SK-N-SH treated with all-trans-retinoic acid at 6 μM for 48 hours (cell line): ENCODE measurements around the gene ARL2.

ENCODE experiments used
- ATAC-seq: fragments of 200-7000 bp; cut with Tn5 transposase; 3 replicates; pipeline ENCODE4 v1.9.1; 2020; ENCODE audit warnings: mild to moderate bottlenecking, moderate library complexity
- ARNTL ChIP-seq: fragments of 450-650 bp; formaldehyde crosslinking; IDR thresholded peaks from 2 replicates; pipeline ENCODE4 v1.5.0; 2020; ENCODE audit warnings: low read depth, mild to moderate bottlenecking, moderate library complexity, borderline replicate concordance
- BACH2 ChIP-seq: fragments of 250-450 bp; sonication (Bioruptor Pico); IDR thresholded peaks from 2 replicates; pipeline ENCODE4 v1.9.0; 2021; ENCODE audit warnings: mild to moderate bottlenecking, borderline replicate concordance
- GLIS3 ChIP-seq: fragments of 250-450 bp; sonication (Bioruptor Pico); IDR thresholded peaks from 2 replicates; pipeline ENCODE4 v1.5.0; 2020; ENCODE audit warnings: mild to moderate bottlenecking, moderate library complexity
- ISL1 ChIP-seq: fragments of 250-450 bp; sonication (Bioruptor Pico); IDR thresholded peaks from 2 replicates; pipeline ENCODE4 v2.1.2; 2022; ENCODE audit warnings: mild to moderate bottlenecking, moderate library complexity
- OSR1 ChIP-seq: fragments of 250-450 bp; sonication (Bioruptor Pico); IDR thresholded peaks from 2 replicates; pipeline ENCODE4 v1.8.0; 2022; ENCODE audit warnings: moderate library complexity, mild to moderate bottlenecking, inconsistent platforms
- PPARA ChIP-seq: fragments of 250-450 bp; sonication (Bioruptor Pico); IDR thresholded peaks from 2 replicates; pipeline ENCODE4 v1.5.0; 2020; ENCODE audit warnings: mild to moderate bottlenecking, borderline replicate concordance
- RARB ChIP-seq: fragments of 250-450 bp; sonication (Bioruptor Pico); IDR thresholded peaks from 2 replicates; pipeline ENCODE4 v1.8.0; 2021; ENCODE audit warnings: mild to moderate bottlenecking, moderate library complexity
- SNAI2 ChIP-seq: fragments of 250-450 bp; sonication (Bioruptor Pico); IDR thresholded peaks from 2 replicates; pipeline ENCODE4 v1.5.0; 2020; ENCODE audit warnings: mild to moderate bottlenecking, moderate library complexity
- TCF4 ChIP-seq: fragments of 250-450 bp; sonication (Bioruptor Pico); IDR thresholded peaks from 2 replicates; pipeline ENCODE4 v1.8.0; 2021; ENCODE audit warnings: mild to moderate bottlenecking, moderate library complexity, borderline replicate concordance
- TOX ChIP-seq: fragments of 250-450 bp; sonication (Bioruptor Pico); IDR thresholded peaks from 2 replicates; pipeline ENCODE4 v1.8.0; 2021; ENCODE audit warnings: mild to moderate bottlenecking, moderate library complexity, borderline replicate concordance
- ZC3H10 ChIP-seq: fragments of 250-450 bp; sonication (Bioruptor Pico); IDR thresholded peaks from 2 replicates; pipeline ENCODE4 v1.5.1; 2021; ENCODE audit warnings: mild to moderate bottlenecking, moderate library complexity
- ZFP3 ChIP-seq: fragments of 250-450 bp; sonication (Bioruptor Pico); IDR thresholded peaks from 2 replicates; pipeline ENCODE4 v1.5.0; 2020; ENCODE audit warnings: mild to moderate bottlenecking, moderate library complexity
- ZFP30 ChIP-seq: fragments of 450-650 bp; formaldehyde crosslinking; IDR thresholded peaks from 2 replicates; pipeline ENCODE4 v1.5.0; 2022; ENCODE audit warnings: mild to moderate bottlenecking, moderate library complexity
- ZNF565 ChIP-seq: fragments of 450-650 bp; formaldehyde crosslinking; conservative IDR thresholded peaks from 2 replicates; pipeline ENCODE4 v1.5.0; 2020; ENCODE audit warnings: low read depth, mild to moderate bottlenecking, moderate library complexity
- ZNF70 ChIP-seq: fragments of 450-650 bp; formaldehyde crosslinking; IDR thresholded peaks from 2 replicates; pipeline ENCODE4 v1.5.0; 2020; ENCODE audit warnings: mild to moderate bottlenecking, moderate library complexity
- ZNF8 ChIP-seq: fragments of 450-650 bp; formaldehyde crosslinking; IDR thresholded peaks from 2 replicates; pipeline ENCODE4 v1.5.0; 2020; ENCODE audit warnings: mild to moderate bottlenecking, moderate library complexity
- TF ChIP-seq, protein P1 (sequence below): fragments of 250-450 bp; sonication (Bioruptor Pico); IDR thresholded peaks from 2 replicates; pipeline ENCODE4 v1.8.0; 2020; ENCODE audit warnings: mild to moderate bottlenecking, moderate library complexity, borderline replicate concordance
- TF ChIP-seq, protein P2 (sequence below): fragments of 250-450 bp; sonication (Bioruptor Pico); IDR thresholded peaks from 2 replicates; pipeline ENCODE4 v1.5.0; 2020; ENCODE audit warnings: mild to moderate bottlenecking, moderate library complexity
- TF ChIP-seq, protein P3 (sequence below): fragments of 250-450 bp; sonication (Bioruptor Pico); IDR thresholded peaks from 2 replicates; pipeline ENCODE4 v1.5.1; 2020; ENCODE audit warnings: low read depth, mild to moderate bottlenecking, moderate library complexity
- TF ChIP-seq, protein P4 (sequence below): fragments of 250-450 bp; sonication (Bioruptor Pico); IDR thresholded peaks from 2 replicates; pipeline ENCODE4 v1.8.0; 2021; ENCODE audit warnings: low read depth, mild to moderate bottlenecking, moderate library complexity, borderline replicate concordance
- TF ChIP-seq, protein P5 (sequence below): fragments of 250-450 bp; sonication (Bioruptor Pico); IDR thresholded peaks from 2 replicates; pipeline ENCODE4 v1.5.1; 2021; ENCODE audit warnings: mild to moderate bottlenecking, moderate library complexity

ARL2 gene

DNA sequence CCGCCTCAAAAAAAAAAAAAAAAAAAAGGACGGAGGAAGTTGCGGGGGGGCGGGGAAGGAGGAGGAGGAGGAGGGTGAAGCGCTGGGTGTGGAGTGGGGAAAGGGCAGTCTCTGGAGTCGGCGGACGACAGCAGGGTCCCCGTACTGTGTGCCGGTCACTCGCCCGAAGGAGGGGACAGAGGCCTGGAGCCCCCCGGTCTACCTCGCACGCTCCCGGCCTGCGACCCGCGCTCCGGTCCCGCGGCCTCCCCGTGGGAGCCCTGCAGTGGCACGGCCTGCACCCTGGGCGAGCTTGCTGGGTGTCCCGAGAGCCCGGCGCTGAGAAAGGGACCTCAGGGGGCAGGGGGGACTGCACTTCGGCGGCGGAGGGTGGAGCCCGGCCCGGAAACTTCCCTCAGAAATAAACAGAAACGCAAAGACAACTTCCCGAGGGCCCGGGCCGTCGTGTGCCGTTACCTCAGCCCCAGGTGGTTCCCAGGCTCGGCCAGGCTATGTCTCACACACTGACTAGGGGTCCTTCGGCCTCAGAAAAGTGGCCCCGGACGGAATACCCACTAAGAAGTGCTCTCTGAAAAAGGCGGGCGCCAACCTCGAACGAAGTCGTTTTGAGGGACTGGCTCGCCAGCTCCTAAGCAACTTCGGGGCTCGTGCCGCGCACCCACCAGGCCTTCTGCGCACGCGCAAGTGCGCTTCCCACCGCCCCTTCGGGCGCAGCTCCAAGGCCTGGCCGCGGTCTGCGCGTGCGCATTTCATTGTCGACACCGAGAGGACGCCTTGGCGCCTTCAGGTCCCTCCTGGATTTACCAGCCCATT lies 42.3 kb upstream of the ARL2 start, which contains the start of gene MAJIN:
Gene MAJIN (minus strand): TSS at position 688 of the 813 bp plus-strand sequence. CDS start 12,703 bp downstream, outside the sequence.
- TF ChIP-seq, protein P1, sequence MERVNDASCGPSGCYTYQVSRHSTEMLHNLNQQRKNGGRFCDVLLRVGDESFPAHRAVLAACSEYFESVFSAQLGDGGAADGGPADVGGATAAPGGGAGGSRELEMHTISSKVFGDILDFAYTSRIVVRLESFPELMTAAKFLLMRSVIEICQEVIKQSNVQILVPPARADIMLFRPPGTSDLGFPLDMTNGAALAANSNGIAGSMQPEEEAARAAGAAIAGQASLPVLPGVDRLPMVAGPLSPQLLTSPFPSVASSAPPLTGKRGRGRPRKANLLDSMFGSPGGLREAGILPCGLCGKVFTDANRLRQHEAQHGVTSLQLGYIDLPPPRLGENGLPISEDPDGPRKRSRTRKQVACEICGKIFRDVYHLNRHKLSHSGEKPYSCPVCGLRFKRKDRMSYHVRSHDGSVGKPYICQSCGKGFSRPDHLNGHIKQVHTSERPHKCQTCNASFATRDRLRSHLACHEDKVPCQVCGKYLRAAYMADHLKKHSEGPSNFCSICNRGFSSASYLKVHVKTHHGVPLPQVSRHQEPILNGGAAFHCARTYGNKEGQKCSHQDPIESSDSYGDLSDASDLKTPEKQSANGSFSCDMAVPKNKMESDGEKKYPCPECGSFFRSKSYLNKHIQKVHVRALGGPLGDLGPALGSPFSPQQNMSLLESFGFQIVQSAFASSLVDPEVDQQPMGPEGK (CRISPR knock-in tag): no peak
- TF ChIP-seq ISL1 (no peak), SNAI2 (CRISPR knock-in tag) (no peak), ARNTL (CRISPR knock-in tag) (no peak), ZNF70 (CRISPR knock-in tag) (no peak), OSR1 (CRISPR knock-in tag) (no peak), BACH2 (no peak), TCF4 (no peak), PPARA (CRISPR knock-in tag) (no peak), ZFP3 (CRISPR knock-in tag) (no peak), TOX (CRISPR knock-in tag) (no peak), ZNF8 (CRISPR knock-in tag) (no peak), ZFP30 (no peak)
- TF ChIP-seq, protein P2, sequence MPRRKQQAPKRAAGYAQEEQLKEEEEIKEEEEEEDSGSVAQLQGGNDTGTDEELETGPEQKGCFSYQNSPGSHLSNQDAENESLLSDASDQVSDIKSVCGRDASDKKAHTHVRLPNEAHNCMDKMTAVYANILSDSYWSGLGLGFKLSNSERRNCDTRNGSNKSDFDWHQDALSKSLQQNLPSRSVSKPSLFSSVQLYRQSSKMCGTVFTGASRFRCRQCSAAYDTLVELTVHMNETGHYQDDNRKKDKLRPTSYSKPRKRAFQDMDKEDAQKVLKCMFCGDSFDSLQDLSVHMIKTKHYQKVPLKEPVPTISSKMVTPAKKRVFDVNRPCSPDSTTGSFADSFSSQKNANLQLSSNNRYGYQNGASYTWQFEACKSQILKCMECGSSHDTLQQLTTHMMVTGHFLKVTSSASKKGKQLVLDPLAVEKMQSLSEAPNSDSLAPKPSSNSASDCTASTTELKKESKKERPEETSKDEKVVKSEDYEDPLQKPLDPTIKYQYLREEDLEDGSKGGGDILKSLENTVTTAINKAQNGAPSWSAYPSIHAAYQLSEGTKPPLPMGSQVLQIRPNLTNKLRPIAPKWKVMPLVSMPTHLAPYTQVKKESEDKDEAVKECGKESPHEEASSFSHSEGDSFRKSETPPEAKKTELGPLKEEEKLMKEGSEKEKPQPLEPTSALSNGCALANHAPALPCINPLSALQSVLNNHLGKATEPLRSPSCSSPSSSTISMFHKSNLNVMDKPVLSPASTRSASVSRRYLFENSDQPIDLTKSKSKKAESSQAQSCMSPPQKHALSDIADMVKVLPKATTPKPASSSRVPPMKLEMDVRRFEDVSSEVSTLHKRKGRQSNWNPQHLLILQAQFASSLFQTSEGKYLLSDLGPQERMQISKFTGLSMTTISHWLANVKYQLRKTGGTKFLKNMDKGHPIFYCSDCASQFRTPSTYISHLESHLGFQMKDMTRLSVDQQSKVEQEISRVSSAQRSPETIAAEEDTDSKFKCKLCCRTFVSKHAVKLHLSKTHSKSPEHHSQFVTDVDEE (CRISPR knock-in tag): no peak
- TF ChIP-seq, protein P3, sequence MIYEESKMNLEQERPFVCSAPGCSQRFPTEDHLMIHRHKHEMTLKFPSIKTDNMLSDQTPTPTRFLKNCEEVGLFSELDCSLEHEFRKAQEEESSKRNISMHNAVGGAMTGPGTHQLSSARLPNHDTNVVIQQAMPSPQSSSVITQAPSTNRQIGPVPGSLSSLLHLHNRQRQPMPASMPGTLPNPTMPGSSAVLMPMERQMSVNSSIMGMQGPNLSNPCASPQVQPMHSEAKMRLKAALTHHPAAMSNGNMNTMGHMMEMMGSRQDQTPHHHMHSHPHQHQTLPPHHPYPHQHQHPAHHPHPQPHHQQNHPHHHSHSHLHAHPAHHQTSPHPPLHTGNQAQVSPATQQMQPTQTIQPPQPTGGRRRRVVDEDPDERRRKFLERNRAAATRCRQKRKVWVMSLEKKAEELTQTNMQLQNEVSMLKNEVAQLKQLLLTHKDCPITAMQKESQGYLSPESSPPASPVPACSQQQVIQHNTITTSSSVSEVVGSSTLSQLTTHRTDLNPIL (CRISPR knock-in tag): no peak
- TF ChIP-seq, protein P4, sequence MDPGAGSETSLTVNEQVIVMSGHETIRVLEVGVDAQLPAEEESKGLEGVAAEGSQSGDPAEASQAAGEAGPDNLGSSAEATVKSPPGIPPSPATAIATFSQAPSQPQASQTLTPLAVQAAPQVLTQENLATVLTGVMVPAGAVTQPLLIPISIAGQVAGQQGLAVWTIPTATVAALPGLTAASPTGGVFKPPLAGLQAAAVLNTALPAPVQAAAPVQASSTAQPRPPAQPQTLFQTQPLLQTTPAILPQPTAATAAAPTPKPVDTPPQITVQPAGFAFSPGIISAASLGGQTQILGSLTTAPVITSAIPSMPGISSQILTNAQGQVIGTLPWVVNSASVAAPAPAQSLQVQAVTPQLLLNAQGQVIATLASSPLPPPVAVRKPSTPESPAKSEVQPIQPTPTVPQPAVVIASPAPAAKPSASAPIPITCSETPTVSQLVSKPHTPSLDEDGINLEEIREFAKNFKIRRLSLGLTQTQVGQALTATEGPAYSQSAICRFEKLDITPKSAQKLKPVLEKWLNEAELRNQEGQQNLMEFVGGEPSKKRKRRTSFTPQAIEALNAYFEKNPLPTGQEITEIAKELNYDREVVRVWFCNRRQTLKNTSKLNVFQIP (CRISPR knock-in tag): no peak
- TF ChIP-seq, protein P5, sequence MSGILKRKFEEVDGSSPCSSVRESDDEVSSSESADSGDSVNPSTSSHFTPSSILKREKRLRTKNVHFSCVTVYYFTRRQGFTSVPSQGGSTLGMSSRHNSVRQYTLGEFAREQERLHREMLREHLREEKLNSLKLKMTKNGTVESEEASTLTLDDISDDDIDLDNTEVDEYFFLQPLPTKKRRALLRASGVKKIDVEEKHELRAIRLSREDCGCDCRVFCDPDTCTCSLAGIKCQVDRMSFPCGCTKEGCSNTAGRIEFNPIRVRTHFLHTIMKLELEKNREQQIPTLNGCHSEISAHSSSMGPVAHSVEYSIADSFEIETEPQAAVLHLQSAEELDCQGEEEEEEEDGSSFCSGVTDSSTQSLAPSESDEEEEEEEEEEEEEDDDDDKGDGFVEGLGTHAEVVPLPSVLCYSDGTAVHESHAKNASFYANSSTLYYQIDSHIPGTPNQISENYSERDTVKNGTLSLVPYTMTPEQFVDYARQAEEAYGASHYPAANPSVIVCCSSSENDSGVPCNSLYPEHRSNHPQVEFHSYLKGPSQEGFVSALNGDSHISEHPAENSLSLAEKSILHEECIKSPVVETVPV (CRISPR knock-in tag): no peak
- ATAC-seq: no peak

DNA sequence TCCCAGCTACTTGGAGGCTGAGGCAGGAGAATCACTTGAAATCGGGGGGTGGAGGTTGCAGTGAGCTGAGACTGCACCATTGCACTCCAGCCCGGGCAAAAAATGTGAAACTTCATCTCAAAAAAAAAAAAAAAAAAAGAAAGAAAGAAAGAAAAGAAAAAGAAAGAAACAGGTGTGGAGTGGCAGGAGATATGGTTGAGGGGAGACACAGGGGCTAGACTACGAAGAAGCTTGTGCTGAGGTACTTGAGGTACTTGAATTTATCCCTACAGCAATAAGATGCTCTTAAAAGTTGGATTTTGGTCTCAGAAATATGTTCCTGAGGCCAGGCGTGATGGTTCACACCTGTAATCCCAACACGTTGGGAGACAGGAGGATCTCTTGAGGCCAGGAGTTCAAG lies 39.8 kb upstream of the ARL2 start:
- no peak for TF ChIP-seq ZC3H10 (CRISPR knock-in tag)
- TF ChIP-seq ZFP3 (CRISPR knock-in tag): no peak
- no peak for TF ChIP-seq GLIS3 (CRISPR knock-in tag)
- TF ChIP-seq ZNF70 (CRISPR knock-in tag): no peak
- TF ChIP-seq, protein P4 (CRISPR knock-in tag): no peak
- TF ChIP-seq RARB (CRISPR knock-in tag): no peak
- TF ChIP-seq, protein P5 (CRISPR knock-in tag): no peak
- no peak for TF ChIP-seq ZNF565
- TF ChIP-seq SNAI2 (CRISPR knock-in tag): no peak
- no peak for TF ChIP-seq ISL1
- TF ChIP-seq, protein P1 (CRISPR knock-in tag): no peak
- no peak for ATAC-seq
